Testis (tissue), 3 donors: ENCODE data around the gene BEND4. TPM values are rescaled to one million over a fixed set of nuclear protein-coding genes. Genes with fewer than 3 reads are reported as not detected.

Experiments
- DNase-seq: peaks from one replicate; pipeline ENCODE4 v3.0.0-alpha.2; 2019
- H3K27ac ChIP-seq, 2 donors: fragments of 200-600 bp; sonication (generic); one replicate each; pipeline ENCODE4 v1.5.1; 2019
- H3K27me3 ChIP-seq: fragments of 200-600 bp; sonication (generic); one replicate; pipeline ENCODE4 v1.5.1; 2019
- H3K36me3 ChIP-seq: fragments of 200-600 bp; sonication (generic); one replicate; pipeline ENCODE4 v1.5.1; 2017; ENCODE audit warnings: low read depth; ENCODE audit errors: missing control alignments
- H3K4me1 ChIP-seq: fragments of 200-600 bp; sonication (generic); one replicate; pipeline ENCODE4 v1.5.1; 2019
- H3K4me3 ChIP-seq, 2 donors: fragments of 200-600 bp; sonication (generic); one replicate each; pipeline ENCODE4 v1.5.1; 2017 to 2019
- H3K9me3 ChIP-seq: fragments of 200-600 bp; sonication (generic); one replicate; pipeline ENCODE4 v1.5.1; 2017
- CTCF ChIP-seq, 3 experiments: fragments of 450-650 bp in 2 of 3; fragments of 200-600 bp in 1 of 3; sonication (generic) in 1 of 3; IDR thresholded peaks; one replicate each; pipeline ENCODE4 v1.5.1; 2016 to 2019; ENCODE audit warnings: antibody characterized with exemption in 3 of 3, mild to moderate bottlenecking in 2 of 3, moderate library complexity in 1 of 3
- POLR2A ChIP-seq: fragments of 450-650 bp; IDR thresholded peaks from one replicate; pipeline ENCODE4 v1.6.1; 2017; ENCODE audit warnings: antibody characterized with exemption, mild to moderate bottlenecking, moderate library complexity
- WGBS, 2 donors: methylation state at CpG; one replicate each; pipeline ENCODE4 v1.1.5; 2018; 5-methylcytosine and 5-hydroxymethylcytosine counted together
- intact Hi-C: fragments of 100-400 bp; cut with DNase I; formaldehyde crosslinking; loops from one replicate; pipeline ENCODE4 v1.15.1; 2023; ENCODE audit warnings: low total_unique reads
- polyA plus RNA-seq: library from polyadenylated mRNA; stranded (reverse); fragments of 350-450 nt; fragmentation: Illumina TruSeq; extraction: RNeasy Lipid Tissue Mini Kit (QIAGEN cat#74804); gene quantifications from one replicate; pipeline ENCODE4 v1.2.3, GENCODE V29; 2014; ENCODE audit warnings: low read depth, low replicate concordance; ENCODE audit not compliant: insufficient read depth
- total RNA-seq, 2 donors: library from RNA; depleted of rRNA; stranded (reverse); fragments of >200 nt; gene quantifications; one replicate each; pipeline ENCODE4 v1.2.3, GENCODE V29; 2016

The BEND4 gene
- total and polyA plus RNA-seq, 3 donors from 2014 or later, result 16.0 to 43.7 (median 35.7) TPM

- Histone ChIP-seq H3K27ac (no peak overlapping the region), H3K4me3 (no peak overlapping the region), H3K9me3 (no peaks in the 10 kb centered on the region), H3K27me3 (no peaks in the 10 kb centered on the region), H3K4me1 (no peaks in the 10 kb centered on the region), H3K36me3 (no peaks in the 10 kb centered on the region)
- DNase-seq, result no peak
- intact Hi-C loops, result no loop called here
- TF ChIP-seq CTCF (IDR thresholded peaks at IDR 0.05), result no peak
- no peak for TF ChIP-seq POLR2A
- WGBS, 2 donors, result 57 to 68% methylated on average over 12 of the region's 12 CpGs
Measured at GRCh38 chr4:42119886-42120285, 32.6 kb downstream of the BEND4 start.

- Histone ChIP-seq H3K4me3 (no peak overlapping the region), H3K27ac (no peak overlapping the region), H3K27me3 (no peaks in the 10 kb centered on the region), H3K4me1 (no peaks in the 10 kb centered on the region), H3K36me3 (no peaks in the 10 kb centered on the region), H3K9me3 (no peaks in the 10 kb centered on the region)
- TF ChIP-seq CTCF (IDR thresholded peaks at IDR 0.05) (no peak), POLR2A (no peak)
- no peak for DNase-seq
- intact Hi-C loops, result no loop called here
- 87 to 89% methylated on average over 3 of the region's 3 CpGs for WGBS, 2 donors
Measured at GRCh38 chr4:42112846-42113245, 39.6 kb downstream of the BEND4 start.

- no peaks in the 10 kb centered on the region for H3K36me3 ChIP-seq
- no peak overlapping the region for H3K4me3 ChIP-seq
- no peaks in the 10 kb centered on the region for H3K9me3 ChIP-seq
- intact Hi-C loops, result no loop called here
- H3K4me1 ChIP-seq, result no peaks in the 10 kb centered on the region
- no peak for TF ChIP-seq POLR2A
- no peak for TF ChIP-seq CTCF (IDR thresholded peaks at IDR 0.05)
- WGBS, 2 donors, result 51 to 62% methylated on average over 2 of the region's 2 CpGs
- DNase-seq, result no peak
- no peak overlapping the region for H3K27ac ChIP-seq
- no peaks in the 10 kb centered on the region for H3K27me3 ChIP-seq
Measured at GRCh38 chr4:42104521-42104920, 47.9 kb downstream of the BEND4 start.

GRCh38 chr4:42101446-42101975 is 50.9 kb downstream of the BEND4 start:
- TF ChIP-seq CTCF (IDR thresholded peaks at IDR 0.05), result no peak
- TF ChIP-seq POLR2A, result no peak
- H3K4me3 ChIP-seq, result no peak overlapping the region
- H3K9me3 ChIP-seq, result no peaks in the 10 kb centered on the region
- 80 to 84% methylated on average over 8 of the region's 8 CpGs for WGBS, 2 donors
- intact Hi-C loops, result no loop called here
- H3K27ac ChIP-seq, result no peak overlapping the region
- no peaks in the 10 kb centered on the region for H3K4me1 ChIP-seq
- H3K27me3 ChIP-seq, result no peaks in the 10 kb centered on the region
- no peaks in the 10 kb centered on the region for H3K36me3 ChIP-seq
- DNase-seq, result no peak

GRCh38 chr4:42088386-42088785 is 64.1 kb downstream of the BEND4 start:
- 94 to 96% methylated on average over 5 to 6 of the region's 6 CpGs for whole genome bisulfite sequencing, 2 donors
- Histone ChIP-seq H3K27me3 (no peaks in the 10 kb centered on the region), H3K4me1 (no peaks in the 10 kb centered on the region), H3K4me3 (no peak overlapping the region), H3K27ac (no peak overlapping the region), H3K36me3 (no peaks in the 10 kb centered on the region), H3K9me3 (no peaks in the 10 kb centered on the region)
- TF ChIP-seq POLR2A (no peak), CTCF (IDR thresholded peaks at IDR 0.05) (no peak)
- intact Hi-C loops, result no loop called here
- DNase-seq, result no peak
